GM12873 (cell line): ENCODE measurements around the gene SCYL1.

ENCODE experiments used
- CTCF ChIP-seq: IDR thresholded peaks from 2 replicates; pipeline ENCODE4 v1.5.1; 2012; ENCODE audit warnings: low read depth, mild to moderate bottlenecking, moderate library complexity, low read length, control low read depth; ENCODE audit not compliant: insufficient read depth; ENCODE audit errors: missing control alignments

SCYL1 gene

GRCh38 chr11:65584723-65585171, 59.9 kb downstream of the SCYL1 start:
- TF ChIP-seq CTCF: no peak

- TF ChIP-seq CTCF: no peak
Measured at GRCh38 chr11:65585396-65586246, 60.7 kb downstream of the SCYL1 start.

GRCh38 chr11:65586247-65586630, 61.4 kb downstream of the SCYL1 start:
- no peak for TF ChIP-seq CTCF

- TF ChIP-seq CTCF: no peak
Measured at GRCh38 chr11:65586676-65587075, 61.8 kb downstream of the SCYL1 start.
